Activated CD8-positive, alpha-beta T cell treated with anti-CD3 and anti-CD28 coated beads for 36 hours (primary cell): ENCODE data around the gene ACAA1. TPM values are rescaled to one million over a fixed set of nuclear protein-coding genes. Genes with fewer than 3 reads are reported as not detected.
"Not testable (repeated sequence)": the region's sequence is repeated elsewhere in the genome, so short reads cannot be mapped to it uniquely, and the experiment has no call there.

Source experiments
- ATAC-seq: fragments of 200-7000 bp; cut with Tn5 transposase; one replicate; pipeline ENCODE4 v1.10.0; 2021; ENCODE audit warnings: mild to moderate bottlenecking, moderate library complexity
- CTCF ChIA-PET: fragments of 350-600 bp; sonication (Branson Sonifier 250); formaldehyde crosslinking; loops from one replicate; lab custom pipeline; 2021; ENCODE audit warnings: antibody characterized with exemption; lab: Charles Lee
- POLR2A ChIA-PET: fragments of 350-600 bp; sonication (Branson Sonifier 250); formaldehyde crosslinking; loops from one replicate; lab custom pipeline; 2021; ENCODE audit warnings: antibody characterized with exemption; lab: Charles Lee
- DNase-seq: peaks from one replicate; pipeline ENCODE4 v3.0.0-alpha.2; 2020
- H3K27ac Mint-ChIP-seq: one replicate; pipeline ENCODE4 v1.8.0; 2021; ENCODE audit warnings: mild to moderate bottlenecking, mixed read lengths
- H3K27me3 Mint-ChIP-seq: one replicate; pipeline ENCODE4 v1.8.0; 2021; ENCODE audit warnings: mixed read lengths
- H3K36me3 Mint-ChIP-seq: one replicate; pipeline ENCODE4 v1.8.0; 2021; ENCODE audit warnings: low read depth, mixed read lengths
- H3K4me1 Mint-ChIP-seq: one replicate; pipeline ENCODE4 v1.8.0; 2021; ENCODE audit warnings: low read depth, mixed read lengths
- H3K4me3 Mint-ChIP-seq: one replicate; pipeline ENCODE4 v1.8.0; 2021; ENCODE audit warnings: mild to moderate bottlenecking, moderate library complexity, mixed read lengths
- H3K9me3 Mint-ChIP-seq: one replicate; pipeline ENCODE4 v1.8.0; 2021; ENCODE audit warnings: mixed read lengths
- CTCF ChIP-seq: fragments of 200-600 bp; IDR thresholded peaks from one replicate; pipeline ENCODE4 v1.8.0; 2022; ENCODE audit warnings: antibody characterized with exemption, mild to moderate bottlenecking
- intact Hi-C: fragments of 100-400 bp; cut with micrococcal nuclease; formaldehyde crosslinking; loops from one replicate; pipeline ENCODE4 v1.10.0; 2022
- total RNA-seq, 2 experiments: library from RNA; stranded (reverse); gene quantifications; one replicate each; pipeline ENCODE4 v1.2.3, GENCODE V29; 2021

ACAA1 gene
- total RNA-seq, 2 experiments from 2014 or later = 70.1 to 72.0 TPM

GRCh38 chr3:38139191-38139590, 2.3 kb upstream of the ACAA1 start:
- intact Hi-C loops = loop anchor here (10.0 kb wide), 1 partner anchor 206 kb away; the partner anchor contains the start of gene XYLB
- H3K27ac Mint-ChIP-seq = peak overlapping the region; percentile 98
- DNase-seq (no peak), ATAC-seq (no peak)
- peaks cover 37% of the 10 kb centered on the region for H3K36me3 Mint-ChIP-seq
- ChIA-PET POLR2A (interaction anchor here (0.6 to 5.0 kb wide), 7 partner anchors 10 to 574 kb away, joined by 3 to 67 read pairs (median 4); partner anchors contain the start of genes OXSR1 and XYLB), CTCF (interaction anchor here (1.1 to 5.1 kb wide), 3 partner anchors 9 to 38 kb away, joined by 3 to 31 read pairs (median 3); partner anchors contain the start of gene OXSR1)
- peak overlapping the region; percentile 92 for H3K4me3 Mint-ChIP-seq
- no peaks in the 10 kb centered on the region for H3K27me3 Mint-ChIP-seq
- H3K9me3 Mint-ChIP-seq = no peaks in the 10 kb centered on the region
- peaks cover 46% of the 10 kb centered on the region for H3K4me1 Mint-ChIP-seq
- TF ChIP-seq CTCF = no peak

- Mint-ChIP-seq H3K9me3 (no peaks in the 10 kb centered on the region), H3K27ac (peak within 1 kb of the TSS; percentile 98), H3K4me3 (peak within 1 kb of the TSS; percentile 92), H3K27me3 (no peaks in the 10 kb centered on the region), H3K4me1 (peaks cover 49% of the 10 kb centered on the region), H3K36me3 (peaks cover 43% of the 10 kb centered on the region)
- TF ChIP-seq CTCF = no peak
- intact Hi-C loops = loop anchor here (10.0 kb wide), 1 partner anchor 206 kb away; the partner anchor contains the start of gene XYLB
- ATAC-seq (peak; percentile 58), DNase-seq (peak; percentile 97)
- CTCF ChIA-PET = interaction anchor here (1.4 to 5.1 kb wide), 4 partner anchors 9 to 209 kb away, joined by 3 to 31 read pairs (median 6); partner anchors contain the start of genes OXSR1 and XYLB
- POLR2A ChIA-PET = interaction anchor here (0.6 to 5.0 kb wide), 7 partner anchors 10 to 574 kb away, joined by 3 to 67 read pairs (median 4); partner anchors contain the start of genes OXSR1 and XYLB
Observed at GRCh38 chr3:38138349-38139190, 1.6 kb upstream of the ACAA1 start, which contains the start of gene MYD88. MYD88 (plus strand) TSS chr3:38138661; CDS start chr3:38138701, 40 bp downstream.

GRCh38 chr3:38137615-38138348, 855 bp upstream of the ACAA1 start:
- H3K4me1 Mint-ChIP-seq = peaks cover 56% of the 10 kb centered on the region
- peak; percentile 0 for ATAC-seq
- POLR2A ChIA-PET = interaction anchor here (0.7 to 5.0 kb wide), 10 partner anchors 9 to 318 kb away, joined by 3 to 67 read pairs (median 4); partner anchors contain the start of genes OXSR1 and XYLB

GRCh38 chr3:38136393-38136776, 542 bp downstream of the ACAA1 start:
- ChIA-PET CTCF (interaction anchor here (0.5 to 5.1 kb wide), 8 partner anchors 20 to 211 kb away, joined by 3 to 31 read pairs (median 4); partner anchors contain the start of genes OXSR1 and XYLB), POLR2A (interaction anchor here (0.8 to 5.0 kb wide), 6 partner anchors 9 to 319 kb away, joined by 3 to 67 read pairs (median 4); partner anchors contain the start of gene OXSR1)
- H3K4me1 Mint-ChIP-seq = peaks cover 58% of the 10 kb centered on the region
- no peak for ATAC-seq
- H3K36me3 Mint-ChIP-seq = peaks cover 48% of the 10 kb centered on the region
- DNase-seq = peak; percentile 49
- no peaks in the 10 kb centered on the region for H3K9me3 Mint-ChIP-seq
- intact Hi-C loops = loop anchor here (2.0 to 10.0 kb wide), 2 partner anchors 28 to 208 kb away; partner anchors contain the start of genes OXSR1 and XYLB
- H3K4me3 Mint-ChIP-seq = peak overlapping the region; percentile 92
- H3K27me3 Mint-ChIP-seq = no peaks in the 10 kb centered on the region
- peak overlapping the region; percentile 98 for H3K27ac Mint-ChIP-seq
- no peak for TF ChIP-seq CTCF

More at GRCh38 chr3:38137615-38138348, 855 bp upstream of the ACAA1 start:
- peak; percentile 62 for DNase-seq
- CTCF ChIA-PET = interaction anchor here (0.7 to 5.1 kb wide), 8 partner anchors 10 to 209 kb away, joined by 3 to 31 read pairs (median 4); partner anchors contain the start of genes OXSR1 and XYLB
- Mint-ChIP-seq H3K36me3 (peaks cover 50% of the 10 kb centered on the region), H3K27me3 (no peaks in the 10 kb centered on the region), H3K9me3 (no peaks in the 10 kb centered on the region), H3K4me3 (peak overlapping the region; percentile 92), H3K27ac (peak overlapping the region; percentile 98)
- no peak for TF ChIP-seq CTCF
- intact Hi-C loops = loop anchor here (2.0 to 10.0 kb wide), 2 partner anchors 27 to 207 kb away; partner anchors contain the start of genes OXSR1 and XYLB

- not testable (repeated sequence) for H3K27me3 Mint-ChIP-seq, ATAC-seq, H3K9me3 Mint-ChIP-seq
- POLR2A ChIA-PET = interaction anchor here (0.8 to 5.0 kb wide), 4 partner anchors 8 to 320 kb away, joined by 3 to 67 read pairs (median 6); partner anchors contain the start of gene OXSR1
- DNase-seq = peak; percentile 56
- CTCF ChIA-PET = interaction anchor here (0.5 to 5.1 kb wide), 3 partner anchors 29 to 211 kb away, joined by 3 to 31 read pairs (median 10); partner anchors contain the start of genes OXSR1 and XYLB
- intact Hi-C loops = loop anchor here (2.0 to 10.0 kb wide), 2 partner anchors 29 to 209 kb away; partner anchors contain the start of genes OXSR1 and XYLB
- peaks cover 44% of the 10 kb centered on the region for H3K36me3 Mint-ChIP-seq
- H3K4me1 Mint-ChIP-seq = peaks cover 52% of the 10 kb centered on the region
- peak overlapping the region; percentile 98 for H3K27ac Mint-ChIP-seq
- peak overlapping the region; percentile 92 for H3K4me3 Mint-ChIP-seq
Observed at GRCh38 chr3:38135621-38136277, 1.2 kb downstream of the ACAA1 start.

- Mint-ChIP-seq H3K27ac (peak overlapping the region; percentile 98), H3K4me3 (peak overlapping the region; percentile 92), H3K4me1 (peaks cover 40% of the 10 kb centered on the region), H3K36me3 (peaks cover 45% of the 10 kb centered on the region)
- DNase-seq, H3K27me3 Mint-ChIP-seq, POLR2A ChIA-PET, ATAC-seq, H3K9me3 Mint-ChIP-seq: not testable (repeated sequence)
- intact Hi-C loops = loop anchor here (10.0 kb wide), 1 partner anchor 210 kb away; the partner anchor contains the start of gene XYLB
- CTCF ChIA-PET = interaction anchor here (1.2 kb wide), 1 partner anchor 31 kb away, joined by 3 read pairs; the partner anchor contains the start of gene OXSR1
Observed at GRCh38 chr3:38134517-38135143, 2.3 kb downstream of the ACAA1 start.
